Panc1 (cell line): ENCODE measurements around the gene NFKB1. TPM values are rescaled to one million over a fixed set of nuclear protein-coding genes. Genes with fewer than 3 reads are reported as not detected.

Experiments used
- ATAC-seq: fragments of 200-7000 bp; cut with Tn5 transposase; 2 replicates; pipeline ENCODE4 v1.9.1; 2020; ENCODE audit warnings: mild to moderate bottlenecking, moderate library complexity
- BruUV-seq: library from RNA; stranded (reverse); fragments of 400-500 nt; replicated peaks from 2 replicates; lab custom pipeline; 2021; lab: Mats Ljungman, UMichigan
- CTCF ChIA-PET: fragments of 300-600 bp; sonication (Branson Sonifier 250); formaldehyde crosslinking; loops from one replicate; lab custom pipeline; 2022; ENCODE audit warnings: antibody characterized with exemption; lab: Charles Lee
- POLR2A ChIA-PET: fragments of 300-600 bp; sonication (Branson Sonifier 250); formaldehyde crosslinking; loops from one replicate; lab custom pipeline; 2022; ENCODE audit warnings: antibody characterized with exemption; lab: Charles Lee
- DNase-seq: peaks from one replicate; pipeline ENCODE4 v3.0.0-alpha.2; 2010; ENCODE audit warnings: low read depth, low spot score
- H3K27ac ChIP-seq: 2 replicates; pipeline ENCODE4 v1.5.1; 2011; ENCODE audit warnings: mild to moderate bottlenecking, low read length, inconsistent platforms
- H3K27me3 ChIP-seq: fragments of 200-500 bp; sonication (Bioruptor generic); 2 replicates; pipeline ENCODE4 v1.6.0; 2014; ENCODE audit warnings: low read length, inconsistent platforms; ENCODE audit not compliant: control insufficient read depth, insufficient read depth
- H3K36me3 ChIP-seq: fragments of 200-500 bp; sonication (Bioruptor generic); 2 replicates; pipeline ENCODE4 v1.5.1; 2014; ENCODE audit warnings: inconsistent platforms, mild to moderate bottlenecking, low read length, moderate library complexity; ENCODE audit not compliant: control insufficient read depth, insufficient read depth
- H3K4me1 ChIP-seq: 2 replicates; pipeline ENCODE4 v1.5.1; 2011; ENCODE audit warnings: inconsistent platforms, mild to moderate bottlenecking, low read length, moderate library complexity; ENCODE audit not compliant: control insufficient read depth, insufficient read depth
- H3K4me3 ChIP-seq, 2 experiments: 2 replicates each; pipeline ENCODE4 v1.5.1; 2011 to 2012; ENCODE audit warnings: low read depth in 2 of 2, low read length in 2 of 2, mild to moderate bottlenecking in 2 of 2, inconsistent platforms in 1 of 2, moderate library complexity in 1 of 2
- H3K9me3 ChIP-seq: fragments of 200-500 bp; sonication (Bioruptor generic); 2 replicates; pipeline ENCODE4 v1.5.1; 2014; ENCODE audit warnings: low read depth, mild to moderate bottlenecking, inconsistent platforms, low read length, moderate library complexity; ENCODE audit not compliant: control insufficient read depth, insufficient read depth
- CTCF ChIP-seq: fragments of 450-650 bp; IDR thresholded peaks from 2 replicates; pipeline ENCODE4 v1.5.1; 2017; ENCODE audit warnings: mild to moderate bottlenecking
- POLR2AphosphoS5 ChIP-seq: IDR thresholded peaks from 2 replicates; pipeline ENCODE4 v1.6.1; 2012; ENCODE audit warnings: mild to moderate bottlenecking, low read depth, low read length, moderate library complexity
- REST ChIP-seq, 2 experiments: IDR thresholded peaks; 2 replicates each; pipeline ENCODE4 v1.6.1; 2011 to 2012; ENCODE audit warnings: low read depth in 2 of 2, control low read depth in 1 of 2, low read length in 1 of 2, mild to moderate bottlenecking in 1 of 2, moderate library complexity in 1 of 2; ENCODE audit not compliant: insufficient read depth in 1 of 2
- SIN3A ChIP-seq: IDR thresholded peaks from 2 replicates; pipeline ENCODE4 v1.6.1; 2012; ENCODE audit warnings: low read depth, mild to moderate bottlenecking, low read length, moderate library complexity, borderline replicate concordance; ENCODE audit not compliant: insufficient read depth
- TCF7L2 ChIP-seq: IDR thresholded peaks from 2 replicates; pipeline ENCODE4 v1.6.1; 2011; ENCODE audit warnings: mild to moderate bottlenecking, low read depth, low read length, inconsistent platforms
- in situ Hi-C: cut with HindIII; loops from 2 replicates; pipeline ENCODE4 v1.10.0; 2016; ENCODE audit warnings: low sequenced_read_pairs, low pct_unique_long_range_greater_than_20kb
- intact Hi-C: fragments of 100-400 bp; cut with micrococcal nuclease; formaldehyde crosslinking; loops from one replicate; pipeline ENCODE4 v1.10.0; 2022; ENCODE audit not compliant: unreplicated experiment
- total RNA-seq: library from RNA; stranded (reverse); gene quantifications from one replicate; pipeline ENCODE4 v1.2.1, GENCODE V29; 2021; ENCODE audit not compliant: unreplicated experiment

NFKB1 gene
- total RNA-seq, 1 experiment from 2014 or later = 29.0 TPM

GRCh38 chr4:102642631-102643298, 141.6 kb downstream of the NFKB1 start:
- TF ChIP-seq TCF7L2 = no peak
- TF ChIP-seq POLR2AphosphoS5 = no peak
- no peak for TF ChIP-seq REST (IDR thresholded peaks at IDR 0.05; ENCODE audit: insufficient read depth in 1 of 2, low read depth in 2 of 2, low read length in 1 of 2)
- TF ChIP-seq SIN3A = no peak
- no peak for TF ChIP-seq CTCF

GRCh38 chr4:102647117-102647516, 146.0 kb downstream of the NFKB1 start:
- Histone ChIP-seq H3K36me3 (no peaks in the 10 kb centered on the region; the same call in 1 of the 2 replicates), H3K4me1 (no peaks in the 10 kb centered on the region), H3K9me3 (no peaks in the 10 kb centered on the region), H3K4me3 (no peak overlapping the region), H3K27ac (no peak overlapping the region), H3K27me3 (no peaks in the 10 kb centered on the region)
- ChIA-PET CTCF (no interaction called here), POLR2A (no interaction called here)
- TF ChIP-seq TCF7L2 (no peak), REST (IDR thresholded peaks at IDR 0.05; ENCODE audit: insufficient read depth in 1 of 2, low read depth in 2 of 2, low read length in 1 of 2) (no peak), POLR2AphosphoS5 (no peak), CTCF (no peak), SIN3A (no peak)
- BruUV-seq = no TSS peak
- no peak for ATAC-seq
- in situ Hi-C loops = no loop called here
- intact Hi-C loops = no loop called here
- DNase-seq = no peak

More at GRCh38 chr4:102642631-102643298, 141.6 kb downstream of the NFKB1 start:
- Histone ChIP-seq H3K4me1 (no peaks in the 10 kb centered on the region), H3K9me3 (no peaks in the 10 kb centered on the region), H3K4me3 (no peak overlapping the region), H3K27me3 (no peaks in the 10 kb centered on the region), H3K36me3 (no peaks in the 10 kb centered on the region; the same call in 1 of the 2 replicates), H3K27ac (no peak overlapping the region)
- ChIA-PET CTCF (no interaction called here), POLR2A (no interaction called here)
- BruUV-seq = no TSS peak
- ATAC-seq (no peak), DNase-seq (no peak)
- in situ Hi-C loops = no loop called here
- intact Hi-C loops = no loop called here
